ENCODE measurements around the gene KCNQ1. TPM values are rescaled to one million over a fixed set of nuclear protein-coding genes. Genes with fewer than 3 reads are reported as not detected.

Gene KCNQ1
- total and polyA plus RNA-seq, 2 donors (not counting 1 experiment from before 2014, with no cell fraction given) = not detected

DNA sequence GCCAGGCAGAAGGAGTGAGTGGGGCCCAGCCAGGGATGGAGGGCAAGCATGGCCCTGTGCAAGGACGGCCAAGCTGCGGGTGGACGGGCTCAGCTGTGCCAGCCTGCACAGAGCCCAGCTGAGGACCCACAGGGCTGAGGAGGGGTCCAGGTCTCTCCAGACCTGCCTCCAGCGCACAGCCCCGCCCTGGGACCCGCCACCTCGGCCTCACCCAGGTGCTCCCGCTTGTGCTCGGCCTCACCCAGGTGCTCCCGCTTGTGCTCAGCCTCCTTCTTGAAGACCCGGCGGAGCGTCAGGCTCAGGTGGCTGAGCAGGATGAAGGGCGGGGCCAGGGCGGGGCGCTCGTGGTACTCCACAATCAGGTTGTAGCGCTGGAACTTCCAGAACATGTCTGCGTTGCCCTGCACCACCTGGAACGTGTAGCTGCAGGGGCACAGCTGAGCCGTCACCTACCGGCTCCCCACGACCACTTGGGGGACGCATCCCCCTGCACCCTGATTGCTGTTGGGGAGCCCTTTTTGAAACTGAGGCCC lies 37.9 kb upstream of the KCNQ1 start:
- Histone ChIP-seq H3K79me2 (ENCODE audit: control insufficient read depth, insufficient read depth, low read length) (peaks cover 7% of the 10 kb centered on the region), H3K27me3 (ENCODE audit: control insufficient read depth, insufficient read depth, low read length) (peaks cover 5% of the 10 kb centered on the region), H3K36me3 (ENCODE audit: control insufficient read depth, insufficient read depth, low read length) (peaks cover 14% of the 10 kb centered on the region), H3K9ac (ENCODE audit: insufficient read depth, low read length) (no peak overlapping the region), H3K4me2 (ENCODE audit: extremely low read depth, insufficient read depth, low read length) (no peak overlapping the region), H3K27ac (ENCODE audit: insufficient read depth, low read length) (no peak overlapping the region), H3K4me3 (replicated peaks in 1 of 4; ENCODE audit: control extremely low read depth in 1 of 4, insufficient read depth in 1 of 4, low read depth in 3 of 4, low read length in 4 of 4) (no peak overlapping the region), H4K20me1 (ENCODE audit: control insufficient read depth, extremely low read depth, insufficient read depth, low read length) (no peaks in the 10 kb centered on the region), H3K4me1 (ENCODE audit: control insufficient read depth, extremely low read depth, insufficient read depth, low read length) (peaks cover 4% of the 10 kb centered on the region), H3K9me3 (ENCODE audit: control insufficient read depth, insufficient read depth, low read depth, low read length) (no peaks in the 10 kb centered on the region), H2AFZ (ENCODE audit: low read length) (no peak overlapping the region)
- no peak for DNase-seq (ENCODE audit: low read depth in 2 of 2)
- no peak for TF ChIP-seq EZH2 (IDR thresholded peaks at IDR 0.05; ENCODE audit: low read length, missing control alignments)
- TF ChIP-seq, protein P1, sequence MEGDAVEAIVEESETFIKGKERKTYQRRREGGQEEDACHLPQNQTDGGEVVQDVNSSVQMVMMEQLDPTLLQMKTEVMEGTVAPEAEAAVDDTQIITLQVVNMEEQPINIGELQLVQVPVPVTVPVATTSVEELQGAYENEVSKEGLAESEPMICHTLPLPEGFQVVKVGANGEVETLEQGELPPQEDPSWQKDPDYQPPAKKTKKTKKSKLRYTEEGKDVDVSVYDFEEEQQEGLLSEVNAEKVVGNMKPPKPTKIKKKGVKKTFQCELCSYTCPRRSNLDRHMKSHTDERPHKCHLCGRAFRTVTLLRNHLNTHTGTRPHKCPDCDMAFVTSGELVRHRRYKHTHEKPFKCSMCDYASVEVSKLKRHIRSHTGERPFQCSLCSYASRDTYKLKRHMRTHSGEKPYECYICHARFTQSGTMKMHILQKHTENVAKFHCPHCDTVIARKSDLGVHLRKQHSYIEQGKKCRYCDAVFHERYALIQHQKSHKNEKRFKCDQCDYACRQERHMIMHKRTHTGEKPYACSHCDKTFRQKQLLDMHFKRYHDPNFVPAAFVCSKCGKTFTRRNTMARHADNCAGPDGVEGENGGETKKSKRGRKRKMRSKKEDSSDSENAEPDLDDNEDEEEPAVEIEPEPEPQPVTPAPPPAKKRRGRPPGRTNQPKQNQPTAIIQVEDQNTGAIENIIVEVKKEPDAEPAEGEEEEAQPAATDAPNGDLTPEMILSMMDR (conservative IDR thresholded peaks at IDR 0.05 in 1 of 2, IDR thresholded peaks at IDR 0.05 in 1 of 2; ENCODE audit: low read depth in 1 of 2, low read length in 2 of 2) = no peak

DNA sequence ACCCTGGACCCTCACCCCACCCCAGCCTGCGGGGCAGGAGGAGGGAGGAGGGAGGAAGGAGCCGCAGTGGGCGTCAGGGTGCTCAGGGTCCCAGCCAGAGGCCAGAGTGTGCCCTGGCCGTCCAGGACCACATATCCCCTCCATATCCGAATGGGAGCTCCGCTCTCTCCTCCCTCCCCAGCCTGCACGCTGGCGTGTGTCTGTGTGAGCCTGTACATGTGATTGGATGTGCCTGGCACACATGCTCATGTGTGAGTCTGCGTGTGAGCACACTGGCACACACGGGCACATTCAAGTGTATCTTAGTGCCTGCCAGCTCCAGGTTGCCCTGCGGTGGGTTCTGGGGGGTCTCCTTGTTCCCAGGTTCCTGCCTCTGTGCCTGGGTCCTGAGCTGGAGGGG lies 36.1 kb upstream of the KCNQ1 start:
- Histone ChIP-seq H3K27me3 (ENCODE audit: control insufficient read depth, insufficient read depth, low read length) (peaks cover 5% of the 10 kb centered on the region), H2AFZ (ENCODE audit: low read length) (no peak overlapping the region), H4K20me1 (ENCODE audit: control insufficient read depth, extremely low read depth, insufficient read depth, low read length) (no peaks in the 10 kb centered on the region), H3K4me3 (replicated peaks in 1 of 4; ENCODE audit: control extremely low read depth in 1 of 4, insufficient read depth in 1 of 4, low read depth in 3 of 4, low read length in 4 of 4) (no peak overlapping the region), H3K4me1 (ENCODE audit: control insufficient read depth, extremely low read depth, insufficient read depth, low read length) (no peaks in the 10 kb centered on the region), H3K4me2 (ENCODE audit: extremely low read depth, insufficient read depth, low read length) (no peak overlapping the region), H3K9ac (ENCODE audit: insufficient read depth, low read length) (no peak overlapping the region), H3K36me3 (ENCODE audit: control insufficient read depth, insufficient read depth, low read length) (no peaks in the 10 kb centered on the region), H3K27ac (ENCODE audit: insufficient read depth, low read length) (no peak overlapping the region), H3K79me2 (ENCODE audit: control insufficient read depth, insufficient read depth, low read length) (no peaks in the 10 kb centered on the region), H3K9me3 (ENCODE audit: control insufficient read depth, insufficient read depth, low read depth, low read length) (no peaks in the 10 kb centered on the region)
- no peak for TF ChIP-seq EZH2 (IDR thresholded peaks at IDR 0.05; ENCODE audit: low read length, missing control alignments)
- TF ChIP-seq, protein P1 (conservative IDR thresholded peaks at IDR 0.05 in 1 of 2, IDR thresholded peaks at IDR 0.05 in 1 of 2; ENCODE audit: low read depth in 1 of 2, low read length in 2 of 2) = no peak
- no peak for DNase-seq (ENCODE audit: low read depth in 2 of 2)

DNA sequence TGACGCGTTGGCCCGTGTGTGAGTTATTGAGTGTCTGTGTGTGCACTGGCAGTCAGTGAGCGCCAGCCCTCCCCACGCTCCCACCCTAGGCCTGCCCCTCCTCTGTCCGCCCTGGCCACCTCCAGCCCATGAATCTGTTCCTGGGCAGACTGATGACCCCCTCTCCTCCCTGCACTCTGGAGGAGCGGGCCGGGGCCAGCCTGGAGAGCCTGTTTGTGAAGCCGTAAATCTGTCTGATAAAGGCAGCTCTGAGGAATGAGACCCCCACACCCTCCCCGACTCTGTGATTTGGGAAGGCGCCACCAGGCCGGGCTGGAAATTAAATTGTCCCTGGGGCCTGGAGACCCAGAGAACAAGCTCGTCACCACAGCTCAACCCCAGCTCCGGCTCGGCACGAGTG lies 35.7 kb upstream of the KCNQ1 start:
- Histone ChIP-seq H4K20me1 (ENCODE audit: control insufficient read depth, extremely low read depth, insufficient read depth, low read length) (no peaks in the 10 kb centered on the region), H3K4me1 (ENCODE audit: control insufficient read depth, extremely low read depth, insufficient read depth, low read length) (no peaks in the 10 kb centered on the region), H3K36me3 (ENCODE audit: control insufficient read depth, insufficient read depth, low read length) (no peaks in the 10 kb centered on the region), H3K27ac (ENCODE audit: insufficient read depth, low read length) (no peak overlapping the region), H3K4me2 (ENCODE audit: extremely low read depth, insufficient read depth, low read length) (no peak overlapping the region), H3K4me3 (replicated peaks in 1 of 4; ENCODE audit: control extremely low read depth in 1 of 4, insufficient read depth in 1 of 4, low read depth in 3 of 4, low read length in 4 of 4) (no peak overlapping the region), H3K9ac (ENCODE audit: insufficient read depth, low read length) (no peak overlapping the region), H3K9me3 (ENCODE audit: control insufficient read depth, insufficient read depth, low read depth, low read length) (no peaks in the 10 kb centered on the region), H2AFZ (ENCODE audit: low read length) (no peak overlapping the region), H3K79me2 (ENCODE audit: control insufficient read depth, insufficient read depth, low read length) (no peaks in the 10 kb centered on the region), H3K27me3 (ENCODE audit: control insufficient read depth, insufficient read depth, low read length) (peaks cover 5% of the 10 kb centered on the region)
- no peak for DNase-seq (ENCODE audit: low read depth in 2 of 2)
- no peak for TF ChIP-seq EZH2 (IDR thresholded peaks at IDR 0.05; ENCODE audit: low read length, missing control alignments)
- TF ChIP-seq, protein P1 (conservative IDR thresholded peaks at IDR 0.05 in 1 of 2, IDR thresholded peaks at IDR 0.05 in 1 of 2; ENCODE audit: low read depth in 1 of 2, low read length in 2 of 2) = no peak

All from fibroblast of lung (primary cell).